Heart left ventricle (tissue), 16 donors: ENCODE data around the gene MMP10. TPM values are rescaled to one million over a fixed set of nuclear protein-coding genes. Genes with fewer than 3 reads are reported as not detected.
"Not testable (repeated sequence)": the region's sequence is repeated elsewhere in the genome, so short reads cannot be mapped to it uniquely, and the experiment has no call there.

Experiments
- ATAC-seq, 4 donors: fragments of 200-7000 bp; cut with Tn5 transposase; one replicate each; pipeline ENCODE4 v1.9.1; 2020 to 2022; ENCODE audit warnings: moderate library complexity in 4 of 4, mild to moderate bottlenecking in 3 of 4, moderate number of reproducible peaks in 1 of 4
- DNase-seq, 5 donors: peaks; one replicate each; pipeline ENCODE4 v3.0.0-alpha.2; 2020
- H3K27ac ChIP-seq, 12 donors: fragments of 200-600 bp; sonication (generic) in 4 of 12; one replicate each; pipeline versions ENCODE4 v1.5.0 to v1.8.0; 2016 to 2022; ENCODE audit warnings: mild to moderate bottlenecking in 2 of 12
- H3K27me3 ChIP-seq, 9 donors: fragments of 200-600 bp; sonication (generic) in 2 of 9; one replicate each; pipeline versions ENCODE4 v1.5.1 to v1.8.0; 2016 to 2022; ENCODE audit warnings: mild to moderate bottlenecking in 3 of 9
- H3K36me3 ChIP-seq, 9 donors: fragments of 200-600 bp; sonication (generic) in 2 of 9; one replicate each; pipeline versions ENCODE4 v1.5.0 to v1.8.0; 2018 to 2022; ENCODE audit warnings: mild to moderate bottlenecking in 2 of 9
- H3K4me1 ChIP-seq, 12 donors: fragments of 200-600 bp; sonication (generic) in 4 of 12; one replicate each; pipeline versions ENCODE4 v1.5.0 to v1.8.0; 2016 to 2022; ENCODE audit warnings: mild to moderate bottlenecking in 3 of 12
- H3K4me3 ChIP-seq, 12 donors: fragments of 200-600 bp; sonication (generic) in 4 of 12; one replicate each; pipeline versions ENCODE4 v1.5.0 to v1.8.0; 2017 to 2022; ENCODE audit warnings: mild to moderate bottlenecking in 9 of 12, moderate library complexity in 4 of 12
- H3K9me3 ChIP-seq, 12 donors: fragments of 200-600 bp; sonication (generic) in 4 of 12; one replicate each; pipeline versions ENCODE4 v1.5.0 to v1.8.0; 2016 to 2022; ENCODE audit warnings: mild to moderate bottlenecking in 1 of 12
- CTCF ChIP-seq, 12 donors: fragments of 200-600 bp; sonication (generic) in 4 of 12; IDR thresholded peaks; one replicate each; pipeline versions ENCODE4 v1.5.0 to v1.8.0; 2018 to 2022; ENCODE audit warnings: antibody characterized with exemption in 12 of 12, mild to moderate bottlenecking in 5 of 12
- POLR2A ChIP-seq, 2 donors: fragments of 450-650 bp; IDR thresholded peaks; one replicate each; pipeline ENCODE4 v1.6.1; 2017; ENCODE audit warnings: antibody characterized with exemption in 2 of 2, mild to moderate bottlenecking in 2 of 2, moderate library complexity in 2 of 2
- WGBS, 4 donors: extraction: QIAGEN DNeasy Blood & Tissue Kit in 2 of 4; methylation state at CpG; one replicate each; pipeline versions ENCODE4 v1.1.5 to v1.1.7; 2013 to 2018; 5-methylcytosine and 5-hydroxymethylcytosine counted together
- intact Hi-C, 10 donors: fragments of 100-400 bp; cut with DNase I; formaldehyde crosslinking; loops; one replicate each; pipeline versions ENCODE4 v1.11.1 to v1.14.2; 2022
- polyA plus RNA-seq, 2 donors: library from polyadenylated mRNA; stranded (reverse); fragments of 200-250 nt; gene quantifications; one replicate each; pipeline ENCODE4 v1.2.3, GENCODE V29; 2013
- total RNA-seq, 9 donors: library from RNA; depleted of rRNA in 2 of 9; stranded (reverse); fragments of >200 nt in 2 of 9; fragmentation: NEBNext Ultra II Directional in 3 of 9; extraction: Animal tissue kit (Norgen Biotek cat#: 25700) in 3 of 9; gene quantifications; one replicate each; pipeline versions ENCODE4 v1.1.0 to v1.2.4, GENCODE V29; 2016 to 2023
- donor health status: ischemic (EF 13 %, LVEDD 7.1; RV severe dilation, severe dysfunction).
- donor health status: healthy with polysubstance abuse.
- donor health status: DM: no; HTN: yes; CAD: no.
- donor health status: DM: no; HTN: no; CAD: no.
- donor health status: ischemic (EF 25% LVEDD 6.9; RV normal size, moderate dysfunction).
- donor health status: ischemic (EF 25% LVEDD 5.7; RV mildly dilated, moderate dysfunction).
- donor health status: healthy.
- donor health status: DM: yes; HTN: yes; CAD: no.
- donor health status: ischemic (EF 35%, LVEDD 5.7; RV mildly dilated, moderate dysfunction).
- donor health status: nonischemic (EF 11% LVEDD 7.7; RV severe dilation, severe dysfunction).
- donor health status: DM: yes; HTN: yes; CAD: no.
- donor health status: PGD.
- donor health status: ischemic (EF 29% LVEDD 5.4; RV normal size, mild dysfunction).
- donor health status: nonischemic (EF 23%, LVEDD 6.1; RV moderate dilation, normal function).

The MMP10 gene
- total and polyA plus RNA-seq, 11 donors = not detected

- Histone ChIP-seq H3K4me3 (no peak overlapping the region), H3K27me3 (peaks cover 0 to 41% (median 0%) of the 10 kb centered on the region in 9 donors), H3K27ac (no peak overlapping the region), H3K9me3 (peaks cover 0 to 10% (median 0%) of the 10 kb centered on the region in 12 donors), H3K4me1 (no peaks in the 10 kb centered on the region), H3K36me3 (no peaks in the 10 kb centered on the region)
- DNase-seq (no peak), ATAC-seq (no peak)
- TF ChIP-seq POLR2A (IDR thresholded peaks at IDR 0.05) = no peak
- no peak for TF ChIP-seq CTCF (IDR thresholded peaks at IDR 0.05)
- intact Hi-C loops = no loop called here
Measured at GRCh38 chr11:102749101-102749722, 31.2 kb downstream of the MMP10 start.

GRCh38 chr11:102746746-102747578 lies 33.5 kb downstream of the MMP10 start:
- H3K9me3 ChIP-seq, intact Hi-C loops, H3K4me1 ChIP-seq, DNase-seq, H3K27ac ChIP-seq, ATAC-seq, H3K36me3 ChIP-seq, H3K4me3 ChIP-seq: not testable (repeated sequence)
- 78 to 95% (median 84%) methylated on average over 26 to 31 of the region's 32 CpGs for WGBS, 4 donors
- H3K27me3 ChIP-seq = peaks cover 0 to 29% (median 0%) of the 10 kb centered on the region in 9 donors

GRCh38 chr11:102734650-102735049 lies 45.8 kb downstream of the MMP10 start:
- no peak for TF ChIP-seq POLR2A (IDR thresholded peaks at IDR 0.05)
- Histone ChIP-seq H3K27me3 (peaks cover 0 to 18% (median 0%) of the 10 kb centered on the region in 9 donors), H3K9me3 (peaks cover 0 to 10% (median 0%) of the 10 kb centered on the region in 12 donors), H3K36me3 (no peaks in the 10 kb centered on the region), H3K4me3 (no peak overlapping the region), H3K4me1 (no peaks in the 10 kb centered on the region), H3K27ac (no peak overlapping the region)
- intact Hi-C loops = loop anchor here in 5 of 10 donors (5.0 to 10.0 kb wide), 2 partner anchors 200 to 208 kb away; no protein-coding TSS in a partner anchor
- ATAC-seq (no peak), DNase-seq (no peak)

GRCh38 chr11:102733232-102733875 lies 47.1 kb downstream of the MMP10 start:
- Histone ChIP-seq H3K27ac (no peak overlapping the region), H3K4me1 (peaks cover 0 to 2% (median 0%) of the 10 kb centered on the region in 12 donors), H3K36me3 (no peaks in the 10 kb centered on the region), H3K4me3 (no peak overlapping the region), H3K9me3 (peaks cover 0 to 4% (median 0%) of the 10 kb centered on the region in 12 donors), H3K27me3 (peaks cover 0 to 18% (median 0%) of the 10 kb centered on the region in 9 donors)
- DNase-seq = peak; percentile 15 to 73 (median 38)
- TF ChIP-seq CTCF (IDR thresholded peaks at IDR 0.05) = peak; percentile 26 to 67 (median 47)
- no peak for TF ChIP-seq POLR2A (IDR thresholded peaks at IDR 0.05)
- intact Hi-C loops = loop anchor here in 6 of 10 donors (2.0 to 10.0 kb wide), 3 partner anchors 201 to 209 kb away; no protein-coding TSS in a partner anchor
- 34 to 45% (median 36%) methylated on average over 8 of the region's 8 CpGs for WGBS, 4 donors
- ATAC-seq = peak in 1 of 4 donors; percentile 48

- H3K27me3 ChIP-seq = peaks cover 0 to 14% (median 0%) of the 10 kb centered on the region in 9 donors
- not testable (repeated sequence) for H3K9me3 ChIP-seq, H3K4me3 ChIP-seq, H3K27ac ChIP-seq, DNase-seq, H3K36me3 ChIP-seq
- peaks cover 0 to 13% (median 0%) of the 10 kb centered on the region in 12 donors for H3K4me1 ChIP-seq
- intact Hi-C loops = loop anchor here in 5 of 10 donors (5.0 to 10.0 kb wide), 2 partner anchors 204 to 211 kb away; no protein-coding TSS in a partner anchor
- WGBS, 4 donors = 53 to 63% (median 60%) methylated on average over 8 of the region's 8 CpGs
- peak in 1 of 4 donors; percentile 33 for ATAC-seq
Measured at GRCh38 chr11:102730944-102731343, 49.5 kb downstream of the MMP10 start.
